Peyer's patch (tissue), 4 donors: ENCODE results near the gene PANX2. TPM values are rescaled to one million over a fixed set of nuclear protein-coding genes. Genes with fewer than 3 reads are reported as not detected.

Source experiments
- DNase-seq, 3 donors: peaks; one replicate each; pipeline ENCODE4 v3.0.0-alpha.2; 2017 to 2019
- H3K27ac ChIP-seq, 4 donors: fragments of 200-600 bp; sonication (generic); one replicate each; pipeline ENCODE4 v1.5.1; 2016 to 2019
- H3K27me3 ChIP-seq, 2 donors: fragments of 200-600 bp; sonication (generic); one replicate each; pipeline ENCODE4 v1.5.1; 2019
- H3K36me3 ChIP-seq, 3 donors: fragments of 200-600 bp; sonication (generic); one replicate each; pipeline ENCODE4 v1.5.1; 2016 to 2019
- H3K4me1 ChIP-seq, 4 donors: fragments of 200-600 bp; sonication (generic); one replicate each; pipeline ENCODE4 v1.5.1; 2016 to 2019
- H3K4me3 ChIP-seq, 4 donors: fragments of 200-600 bp; sonication (generic); 1 replicate in 3 of 4; 2 replicates in 1 of 4; pipeline ENCODE4 v1.5.1; 2016 to 2019; ENCODE audit warnings: mild to moderate bottlenecking in 1 of 4
- H3K9me3 ChIP-seq, 4 donors: fragments of 200-600 bp; sonication (generic); one replicate each; pipeline ENCODE4 v1.5.1; 2016 to 2019; ENCODE audit warnings: mild to moderate bottlenecking in 1 of 4
- CTCF ChIP-seq, 6 experiments: fragments of 450-650 bp in 4 of 6; fragments of 200-600 bp in 2 of 6; sonication (generic) in 1 of 6; IDR thresholded peaks; one replicate each; pipeline ENCODE4 v1.5.1; 2017 to 2019; ENCODE audit warnings: antibody characterized with exemption in 6 of 6, mild to moderate bottlenecking in 3 of 6, moderate library complexity in 1 of 6
- POLR2A ChIP-seq, 2 donors: fragments of 450-650 bp; IDR thresholded peaks; one replicate each; pipeline ENCODE4 v1.5.1; 2017; ENCODE audit warnings: antibody characterized with exemption in 2 of 2, mild to moderate bottlenecking in 2 of 2, moderate library complexity in 2 of 2
- total RNA-seq, 4 donors: library from RNA; depleted of rRNA; stranded (reverse); fragments of >200 nt; gene quantifications; one replicate each; pipeline ENCODE4 v1.1.0, GENCODE V29; 2016

PANX2 gene
- total RNA-seq, 4 donors from 2014 or later, result 0.40 TPM; not detected in 3

DNA sequence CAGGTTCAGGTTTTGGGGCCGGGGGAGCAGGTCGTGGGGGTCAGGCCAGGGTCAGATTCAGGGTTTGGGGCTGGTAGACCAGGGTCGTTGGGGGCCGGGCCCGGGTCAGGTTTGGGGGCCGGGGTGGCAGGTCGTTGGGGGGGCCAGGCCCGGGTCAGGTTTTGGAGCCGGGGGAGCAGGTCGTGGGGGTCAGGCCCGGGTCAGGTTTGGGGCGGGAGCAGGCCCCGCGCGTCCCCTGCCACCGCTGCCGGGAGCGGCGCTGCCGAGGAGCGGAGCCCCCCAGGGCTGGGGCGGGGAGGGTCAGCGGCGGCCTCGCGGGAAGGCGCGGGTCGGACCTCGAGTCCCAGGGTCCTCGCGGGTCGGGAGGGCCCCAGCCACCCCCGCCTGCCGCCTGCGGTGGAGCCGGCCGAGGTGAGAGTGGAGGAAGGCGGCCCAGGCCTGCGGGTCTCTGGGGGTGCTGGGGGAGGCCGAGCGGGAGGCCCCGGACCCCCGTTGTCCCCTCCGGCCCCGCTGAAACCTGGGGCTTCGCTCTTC, 15.7 kb downstream of the PANX2 start:
- H3K36me3 ChIP-seq, result no peaks in the 10 kb centered on the region
- DNase-seq, result no peak
- no peaks in the 10 kb centered on the region for H3K27me3 ChIP-seq
- no peaks in the 10 kb centered on the region for H3K9me3 ChIP-seq
- H3K4me1 ChIP-seq, result peaks cover 4 to 70% (median 45%) of the 10 kb centered on the region in 4 donors
- TF ChIP-seq POLR2A (IDR thresholded peaks at IDR 0.05), result no peak
- no peak for TF ChIP-seq CTCF (IDR thresholded peaks at IDR 0.05)
- peak overlapping the region; percentile 79 to 91 (median 86) for H3K4me3 ChIP-seq
- peak overlapping the region; percentile 68 to 97 (median 86) for H3K27ac ChIP-seq

DNA sequence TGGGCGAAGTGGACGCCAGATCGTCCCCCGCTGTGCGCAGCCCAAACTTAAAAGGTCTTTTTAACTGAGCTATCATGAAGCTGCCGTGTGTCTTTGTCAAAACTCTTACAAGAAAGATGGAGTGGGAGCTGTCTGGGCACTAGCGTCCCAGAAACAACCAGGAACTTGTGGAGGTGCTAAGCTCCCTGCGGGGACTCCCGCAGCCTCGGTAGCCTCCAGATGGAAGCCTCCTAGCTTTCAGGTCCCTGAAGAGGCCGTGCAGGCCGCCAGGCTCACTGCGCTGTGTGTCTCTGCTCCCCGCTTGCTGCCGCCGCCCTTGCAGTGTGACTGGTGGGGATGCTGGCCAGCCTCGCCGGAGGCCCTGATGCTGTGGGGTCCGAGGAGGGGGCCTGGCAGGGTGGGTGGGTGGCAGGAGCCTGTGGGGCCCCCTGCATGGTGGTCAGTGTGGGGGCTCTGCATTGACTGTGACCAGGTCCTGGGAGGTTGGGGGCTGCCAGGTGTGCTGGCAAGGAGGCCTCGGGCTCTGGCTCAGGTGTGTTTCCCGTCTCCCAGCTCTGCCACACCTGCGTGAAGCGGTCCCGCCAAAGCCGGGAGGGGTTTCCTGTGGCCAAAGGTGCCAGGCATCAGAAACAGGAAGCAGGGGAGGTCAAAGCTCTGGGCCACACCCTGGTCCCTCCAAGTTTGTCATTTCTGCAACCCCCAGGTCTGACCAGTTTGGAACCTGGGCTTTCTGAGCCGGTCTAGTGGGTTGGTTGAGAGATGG, 16.4 kb downstream of the PANX2 start:
- TF ChIP-seq POLR2A (IDR thresholded peaks at IDR 0.05) (no peak), CTCF (IDR thresholded peaks at IDR 0.05) (no peak)
- peak overlapping the region; percentile 68 to 97 (median 86) for H3K27ac ChIP-seq
- no peaks in the 10 kb centered on the region for H3K9me3 ChIP-seq
- peaks cover 4 to 76% (median 49%) of the 10 kb centered on the region in 4 donors for H3K4me1 ChIP-seq
- peak; percentile 64 to 81 (median 72) for DNase-seq
- H3K4me3 ChIP-seq, result peak overlapping the region; percentile 79 to 91 (median 86)
- H3K27me3 ChIP-seq, result no peaks in the 10 kb centered on the region
- H3K36me3 ChIP-seq, result no peaks in the 10 kb centered on the region

DNA sequence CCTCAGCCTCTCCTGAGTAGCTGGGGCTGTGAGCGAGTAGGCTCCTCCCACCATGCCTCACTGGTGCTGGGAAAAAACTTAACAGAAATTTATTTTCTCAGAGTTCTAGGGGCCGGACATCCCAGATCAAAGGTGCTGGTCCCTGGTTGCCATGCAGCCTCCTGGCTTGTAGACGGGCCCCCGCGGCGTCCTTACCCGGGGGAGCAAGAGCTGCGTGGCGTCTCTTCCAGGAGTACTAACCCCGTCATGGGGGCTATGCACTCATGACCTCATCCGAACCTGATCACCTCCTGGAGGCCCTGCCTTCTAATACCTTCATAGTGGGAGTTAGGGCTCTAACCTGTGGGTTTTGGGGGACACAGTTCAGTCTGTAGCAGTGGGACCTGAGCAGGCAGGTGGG, 17.8 kb downstream of the PANX2 start:
- H3K4me1 ChIP-seq, result peaks cover 4 to 89% (median 60%) of the 10 kb centered on the region in 4 donors
- TF ChIP-seq CTCF (IDR thresholded peaks at IDR 0.05) (no peak), POLR2A (IDR thresholded peaks at IDR 0.05) (no peak)
- no peak for DNase-seq
- H3K9me3 ChIP-seq, result no peaks in the 10 kb centered on the region
- H3K4me3 ChIP-seq, result no peak overlapping the region
- H3K36me3 ChIP-seq, result peaks cover 0 to 1% (median 0%) of the 10 kb centered on the region in 3 donors
- H3K27ac ChIP-seq, result peak overlapping the region in 1 of 4 donors; percentile 97
- no peaks in the 10 kb centered on the region for H3K27me3 ChIP-seq

DNA sequence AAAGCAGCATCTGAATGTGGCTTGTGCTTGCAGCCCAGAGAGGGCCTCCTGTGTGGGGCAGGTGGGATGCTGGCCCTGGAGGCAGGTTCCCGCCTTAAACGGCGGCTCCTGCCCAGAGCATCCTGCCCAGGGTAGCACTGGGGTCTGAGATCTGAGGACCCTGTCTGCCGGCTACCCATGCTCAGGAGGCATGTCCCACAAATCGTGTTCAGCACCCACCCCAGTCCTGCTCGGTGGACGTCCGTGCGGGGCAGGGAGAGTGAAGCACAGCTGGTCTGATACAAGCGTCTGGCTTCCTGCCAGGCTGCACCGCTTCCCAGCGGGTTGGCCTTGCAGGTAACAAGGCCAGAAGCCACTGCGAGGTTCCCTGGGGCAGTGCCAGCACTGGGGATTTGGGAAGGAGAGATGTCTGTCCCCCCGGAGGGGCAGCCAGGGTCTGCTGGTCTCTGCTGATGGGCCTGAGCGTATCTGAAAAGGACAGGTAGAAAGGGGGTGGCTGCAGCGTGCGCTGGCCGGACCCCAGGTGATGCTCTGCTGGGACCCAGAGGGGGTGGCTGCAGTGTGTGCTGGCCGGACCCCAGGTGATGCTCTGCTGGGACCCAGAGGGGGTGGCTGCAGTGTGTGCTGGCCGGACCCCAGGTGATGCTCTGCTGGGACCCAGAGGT, 18.8 kb downstream of the PANX2 start:
- TF ChIP-seq CTCF (IDR thresholded peaks at IDR 0.05) (no peak), POLR2A (IDR thresholded peaks at IDR 0.05) (no peak)
- DNase-seq, result peak in 2 of 3 donors; percentile 69 to 76
- peaks cover 4 to 79% (median 61%) of the 10 kb centered on the region in 4 donors for H3K4me1 ChIP-seq

DNA sequence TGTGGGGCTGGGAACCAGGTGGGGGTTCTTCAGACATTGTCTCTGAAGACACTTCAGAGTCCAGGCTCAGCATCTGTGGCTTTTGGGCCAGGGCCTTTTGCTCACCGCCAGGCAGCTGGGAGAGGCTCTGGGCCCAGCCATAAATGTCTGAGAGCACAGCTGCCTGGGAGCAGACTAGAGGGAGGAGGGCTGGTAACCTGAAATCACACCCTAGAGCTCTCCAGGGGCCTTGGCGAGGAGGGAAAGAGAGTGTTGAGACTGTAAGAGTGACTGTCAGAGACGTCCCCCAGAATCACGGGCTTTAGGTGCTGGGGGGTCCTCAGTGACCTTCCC, 19.3 kb downstream of the PANX2 start:
- H3K27me3 ChIP-seq, result no peaks in the 10 kb centered on the region
- peaks cover 4 to 74% (median 60%) of the 10 kb centered on the region in 4 donors for H3K4me1 ChIP-seq
- no peaks in the 10 kb centered on the region for H3K9me3 ChIP-seq
- TF ChIP-seq POLR2A (IDR thresholded peaks at IDR 0.05), result no peak
- TF ChIP-seq CTCF (IDR thresholded peaks at IDR 0.05), result no peak
- H3K27ac ChIP-seq, result peak overlapping the region; percentile 88 to 97 (median 95)
- DNase-seq, result no peak
- peaks cover 0 to 16% (median 0%) of the 10 kb centered on the region in 3 donors for H3K36me3 ChIP-seq
- peak overlapping the region; percentile 42 to 62 (median 52) for H3K4me3 ChIP-seq

More for the DNA sequence above, 18.8 kb downstream of the PANX2 start:
- H3K36me3 ChIP-seq, result peaks cover 0 to 11% (median 0%) of the 10 kb centered on the region in 3 donors
- H3K27me3 ChIP-seq, result no peaks in the 10 kb centered on the region
- H3K4me3 ChIP-seq, result peak overlapping the region in 3 of 4 donors; percentile 43 to 62 (median 62)
- H3K27ac ChIP-seq, result peak overlapping the region; percentile 88 to 97 (median 95)
- no peaks in the 10 kb centered on the region for H3K9me3 ChIP-seq
